ENCODE results near the gene ZDHHC9.

ZDHHC9 gene

GRCh38 chrX:129787336-129788055 lies 56.2 kb downstream of the ZDHHC9 start:
- no peaks in the 10 kb centered on the region for H3K9me3 ChIP-seq
- H3K36me3 ChIP-seq (replicated peaks) = no peaks in the 10 kb centered on the region
- in situ Hi-C loops (cut with MboI; ENCODE audit: low sequenced_read_pairs) = no loop called here
- no peaks in the 10 kb centered on the region for H3K27me3 ChIP-seq (ENCODE audit: low read depth)
- no peak overlapping the region for H3K4me3 ChIP-seq
- DNase-seq (ENCODE audit: low spot score in 2 of 2) = no peak
- no peaks in the 10 kb centered on the region for H3K4me1 ChIP-seq

DNA sequence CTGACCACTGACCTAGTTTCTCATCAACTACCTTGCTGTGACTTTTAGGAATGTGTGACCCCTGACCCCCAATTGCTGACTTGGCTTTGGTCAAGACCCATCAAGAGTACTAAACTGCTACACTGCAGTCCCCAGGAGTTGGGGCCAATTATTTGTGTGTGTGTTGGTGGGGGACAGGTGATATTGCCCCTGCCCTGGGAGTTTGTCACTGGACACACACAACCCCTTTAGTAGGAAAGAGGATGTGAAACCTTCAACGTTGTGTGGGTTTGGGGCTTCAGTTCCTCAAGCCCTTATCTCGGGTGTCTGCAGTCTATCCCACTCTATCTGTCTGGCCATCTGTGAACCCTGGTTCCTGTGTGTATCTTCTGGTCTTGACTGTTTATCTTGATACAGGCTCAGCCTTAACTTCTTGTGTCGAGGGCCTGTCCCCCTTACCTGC lies 57.5 kb downstream of the ZDHHC9 start:
- H3K27me3 ChIP-seq (ENCODE audit: low read depth) = no peaks in the 10 kb centered on the region
- in situ Hi-C loops (cut with MboI; ENCODE audit: low sequenced_read_pairs) = no loop called here
- H3K36me3 ChIP-seq (replicated peaks) = no peaks in the 10 kb centered on the region
- no peaks in the 10 kb centered on the region for H3K9me3 ChIP-seq
- no peak overlapping the region for H3K4me3 ChIP-seq
- DNase-seq (ENCODE audit: low spot score in 2 of 2) = no peak
- H3K4me1 ChIP-seq = no peaks in the 10 kb centered on the region

DNA sequence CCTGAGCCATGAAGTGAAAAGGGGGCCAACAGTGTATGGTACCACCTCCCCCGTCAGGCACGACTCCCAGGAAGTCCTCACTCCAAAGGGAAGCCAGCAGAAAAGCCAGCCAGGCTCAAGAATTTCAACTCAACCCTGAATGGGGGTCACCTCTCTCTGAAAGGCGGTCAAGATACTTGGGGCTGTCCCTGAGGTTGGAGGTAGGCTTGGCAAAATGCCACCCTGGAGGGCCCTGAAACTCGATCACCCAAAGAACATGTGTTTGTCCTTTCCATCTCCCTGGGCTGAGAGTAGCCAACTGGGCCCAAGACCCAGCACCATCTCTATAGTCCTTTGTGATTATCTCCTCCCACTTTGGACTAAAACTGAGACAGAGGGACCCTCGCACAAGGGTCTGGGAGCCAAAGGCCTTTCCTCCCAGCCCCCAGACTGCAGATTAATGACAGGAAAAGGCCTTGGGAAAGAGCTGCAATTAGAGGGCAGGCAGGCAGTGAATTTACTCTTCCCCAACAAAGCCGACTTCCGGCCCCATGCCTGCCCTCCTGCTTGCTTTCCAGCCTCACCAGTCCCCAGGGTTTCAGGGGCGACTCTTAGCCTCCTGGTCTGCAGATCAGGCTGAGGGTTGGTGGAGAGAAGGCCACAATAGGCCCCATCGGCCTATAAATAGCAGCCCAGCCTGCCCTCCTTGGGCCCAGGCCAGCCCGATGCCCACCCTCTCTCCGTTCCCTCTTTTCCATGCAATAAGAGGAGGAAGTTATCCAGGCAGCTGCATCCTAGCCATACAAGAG lies 58.3 kb downstream of the ZDHHC9 start:
- in situ Hi-C loops (cut with MboI; ENCODE audit: low sequenced_read_pairs) = no loop called here
- H3K9me3 ChIP-seq = no peaks in the 10 kb centered on the region
- H3K4me1 ChIP-seq = no peaks in the 10 kb centered on the region
- H3K27me3 ChIP-seq (ENCODE audit: low read depth) = no peaks in the 10 kb centered on the region
- DNase-seq (ENCODE audit: low spot score in 2 of 2) = no peak
- no peak overlapping the region for H3K4me3 ChIP-seq
- H3K36me3 ChIP-seq (replicated peaks) = no peaks in the 10 kb centered on the region

DNA sequence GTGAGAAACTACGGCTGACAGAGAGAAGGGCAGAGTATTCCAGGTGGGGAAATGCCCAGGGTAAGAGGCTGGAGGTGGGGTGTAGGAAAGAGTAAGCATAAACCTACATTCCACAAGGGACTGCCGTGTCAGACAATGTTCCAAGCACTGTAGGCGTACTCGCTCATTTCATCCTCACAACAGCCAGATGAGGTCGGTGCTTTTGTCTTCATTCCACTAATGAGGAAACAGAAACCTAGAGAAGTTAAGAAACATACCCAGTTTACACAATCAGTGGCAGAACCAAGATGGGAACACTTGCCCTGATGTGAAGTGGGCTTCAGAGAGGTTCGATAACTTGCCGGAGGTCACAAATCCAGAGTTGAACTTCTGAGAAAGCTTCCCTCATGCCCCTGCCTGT lies 59.3 kb downstream of the ZDHHC9 start:
- Histone ChIP-seq H3K4me3 (no peak overlapping the region), H3K27me3 (ENCODE audit: low read depth) (no peaks in the 10 kb centered on the region), H3K4me1 (no peaks in the 10 kb centered on the region), H3K9me3 (no peaks in the 10 kb centered on the region), H3K36me3 (replicated peaks) (no peaks in the 10 kb centered on the region)
- in situ Hi-C loops (cut with MboI; ENCODE audit: low sequenced_read_pairs) = no loop called here
- DNase-seq (ENCODE audit: low spot score in 2 of 2) = no peak

DNA sequence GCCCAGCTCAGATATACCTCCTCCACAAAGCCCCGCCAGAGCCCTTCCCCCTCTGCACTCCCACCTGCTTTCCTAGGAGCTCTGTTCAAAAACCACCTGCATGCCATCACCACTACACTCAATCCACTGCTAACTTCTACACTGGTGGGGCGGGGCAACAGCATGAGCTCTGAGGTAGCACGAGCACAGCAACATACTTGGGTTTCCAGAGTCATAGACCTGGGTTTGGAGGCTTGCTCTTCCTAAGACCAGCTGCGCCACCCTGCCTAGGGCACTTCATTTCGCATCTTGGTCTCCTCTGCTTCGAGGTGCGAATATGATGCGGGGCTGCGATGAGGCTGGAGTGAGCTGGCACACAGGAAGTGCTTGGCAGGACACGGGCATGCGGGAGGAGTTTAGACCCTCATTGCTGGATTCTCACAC lies 60.4 kb downstream of the ZDHHC9 start:
- no peaks in the 10 kb centered on the region for H3K9me3 ChIP-seq
- H3K4me1 ChIP-seq = no peaks in the 10 kb centered on the region
- no peaks in the 10 kb centered on the region for H3K36me3 ChIP-seq (replicated peaks)
- H3K27me3 ChIP-seq (ENCODE audit: low read depth) = no peaks in the 10 kb centered on the region
- no peak overlapping the region for H3K4me3 ChIP-seq
- in situ Hi-C loops (cut with MboI; ENCODE audit: low sequenced_read_pairs) = no loop called here
- DNase-seq (ENCODE audit: low spot score in 2 of 2) = no peak

DNA sequence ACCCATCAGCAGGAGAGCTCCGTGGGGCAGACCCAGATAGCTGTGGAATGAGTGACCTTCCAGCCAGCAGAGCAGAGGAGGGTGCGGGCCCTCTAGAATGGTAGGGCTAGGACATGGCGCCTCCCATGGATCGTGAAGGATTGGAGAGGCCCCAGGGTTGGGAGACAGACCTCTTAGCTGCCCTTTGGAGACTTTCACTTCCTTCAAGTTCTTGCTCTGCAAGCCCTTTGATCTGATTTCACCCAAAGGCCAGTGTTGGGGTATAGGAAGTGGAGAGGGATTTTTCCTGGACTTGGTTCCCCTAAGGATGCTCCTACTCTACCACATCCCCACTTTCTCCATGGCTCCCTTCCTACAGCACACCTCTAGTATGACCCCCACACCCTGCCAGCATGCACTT lies 61.0 kb downstream of the ZDHHC9 start:
- Histone ChIP-seq H3K4me1 (no peaks in the 10 kb centered on the region), H3K27me3 (ENCODE audit: low read depth) (no peaks in the 10 kb centered on the region), H3K4me3 (no peak overlapping the region), H3K9me3 (no peaks in the 10 kb centered on the region), H3K36me3 (replicated peaks) (no peaks in the 10 kb centered on the region)
- in situ Hi-C loops (cut with MboI; ENCODE audit: low sequenced_read_pairs) = no loop called here
- DNase-seq (ENCODE audit: low spot score in 2 of 2) = no peak

DNA sequence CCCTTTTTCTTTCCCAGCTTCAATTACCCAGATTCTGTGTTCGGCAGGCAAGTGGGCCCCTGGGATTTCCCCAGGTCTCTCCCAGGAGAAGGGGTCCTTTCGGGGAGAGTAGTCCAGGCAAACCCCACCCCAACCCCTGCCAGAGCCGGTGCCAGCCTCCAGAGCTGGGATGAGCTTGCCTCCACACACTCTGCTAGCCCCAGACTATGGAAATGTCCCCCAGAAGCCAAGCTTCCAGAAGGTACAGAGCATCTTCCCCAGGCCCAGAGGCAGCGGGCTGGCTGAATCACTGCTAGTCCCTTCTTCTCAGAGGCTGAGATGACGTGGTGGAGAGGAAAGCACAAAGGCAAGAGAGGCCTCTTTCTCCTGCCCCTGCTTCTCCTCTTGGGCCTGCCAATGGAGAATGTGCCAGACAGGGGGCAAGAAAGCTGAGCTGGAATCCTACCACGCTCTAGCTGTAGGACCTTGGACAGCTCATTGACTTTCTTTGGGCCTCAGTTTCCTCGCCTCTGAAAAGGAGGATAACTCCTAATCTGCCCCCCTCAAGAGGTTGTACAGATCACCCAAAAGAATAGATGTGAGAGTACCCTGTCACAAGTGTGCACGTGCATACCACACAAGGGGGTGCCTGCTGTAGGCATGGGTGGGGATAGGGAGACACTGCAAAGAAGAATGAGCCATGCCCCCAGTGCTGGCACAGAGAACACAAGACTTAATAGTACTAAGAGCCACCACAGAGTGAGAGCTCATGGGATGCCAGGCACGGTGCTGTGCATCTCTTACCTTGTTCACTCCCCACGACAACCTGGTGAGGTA lies 61.8 kb downstream of the ZDHHC9 start:
- in situ Hi-C loops (cut with MboI; ENCODE audit: low sequenced_read_pairs) = no loop called here
- H3K4me3 ChIP-seq = no peak overlapping the region
- no peaks in the 10 kb centered on the region for H3K27me3 ChIP-seq (ENCODE audit: low read depth)
- H3K4me1 ChIP-seq = no peaks in the 10 kb centered on the region
- H3K36me3 ChIP-seq (replicated peaks) = no peaks in the 10 kb centered on the region
- no peak for DNase-seq (ENCODE audit: low spot score in 2 of 2)
- H3K9me3 ChIP-seq = no peaks in the 10 kb centered on the region

DNA sequence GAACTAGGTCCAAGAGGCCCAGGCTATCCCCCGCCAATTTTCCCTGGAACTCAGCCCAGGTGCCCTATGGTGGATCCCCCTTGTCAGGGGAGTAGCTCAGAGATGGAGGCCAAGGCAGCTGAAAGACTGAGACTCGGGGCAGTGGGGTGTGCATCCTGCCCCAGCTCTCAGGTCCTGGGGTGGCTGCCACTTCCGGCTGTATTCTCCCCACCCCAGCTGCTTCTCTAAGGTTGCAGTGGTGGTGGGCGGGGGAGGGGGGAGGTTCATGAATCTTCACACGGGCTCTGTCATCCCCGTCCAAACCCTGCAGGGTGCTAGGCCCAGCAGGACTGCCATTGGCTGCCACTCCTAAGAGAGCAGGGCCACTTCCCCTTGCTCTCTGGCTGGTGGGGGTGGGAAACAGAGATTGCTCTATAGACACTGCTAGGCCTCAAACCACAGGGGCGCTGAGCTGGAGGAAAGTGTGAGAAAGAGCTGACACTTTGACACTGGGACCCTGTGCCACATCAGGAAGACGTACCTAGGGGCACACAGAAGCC lies 62.5 kb downstream of the ZDHHC9 start:
- DNase-seq (ENCODE audit: low spot score in 2 of 2) = no peak

DNA sequence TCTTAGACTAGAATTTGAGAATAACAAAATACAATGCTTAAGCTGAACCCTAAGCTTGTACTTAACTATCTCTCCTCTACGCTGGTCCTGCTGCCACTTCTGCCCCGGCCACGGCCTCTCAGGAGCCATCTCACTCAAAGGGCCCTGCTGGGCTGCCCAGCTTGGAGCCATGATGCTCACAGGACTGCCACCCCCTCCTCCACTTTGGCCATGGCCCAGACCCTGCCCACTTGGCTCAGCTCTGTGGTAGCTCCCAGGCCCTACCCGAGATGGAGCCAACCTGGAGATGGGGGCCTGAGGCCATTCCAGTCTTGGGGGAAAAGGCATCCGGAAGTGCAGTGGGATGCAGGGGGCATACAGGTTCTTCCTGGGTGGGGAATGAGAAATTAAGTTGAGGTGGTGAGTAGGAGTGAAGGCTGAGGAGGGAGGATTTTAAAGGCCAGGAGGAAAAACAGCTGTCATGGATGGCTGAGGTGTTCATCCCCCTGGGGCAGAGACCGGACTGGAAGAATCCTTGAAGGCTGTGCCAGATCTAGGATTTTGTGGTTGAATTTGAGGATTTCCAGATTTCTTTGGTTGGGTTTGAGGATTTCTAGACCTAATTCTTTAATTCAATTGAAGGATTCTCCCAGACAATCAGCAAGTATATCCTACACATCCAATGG lies 63.1 kb downstream of the ZDHHC9 start:
- no peak for DNase-seq (ENCODE audit: low spot score in 2 of 2)
- Histone ChIP-seq H3K36me3 (replicated peaks) (no peaks in the 10 kb centered on the region), H3K9me3 (no peaks in the 10 kb centered on the region), H3K4me3 (no peak overlapping the region), H3K27me3 (ENCODE audit: low read depth) (no peaks in the 10 kb centered on the region), H3K4me1 (no peaks in the 10 kb centered on the region)
- in situ Hi-C loops (cut with MboI; ENCODE audit: low sequenced_read_pairs) = no loop called here

More for the DNA sequence above, 62.5 kb downstream of the ZDHHC9 start:
- in situ Hi-C loops (cut with MboI; ENCODE audit: low sequenced_read_pairs) = no loop called here
- H3K4me3 ChIP-seq = no peak overlapping the region
- H3K36me3 ChIP-seq (replicated peaks) = no peaks in the 10 kb centered on the region
- no peaks in the 10 kb centered on the region for H3K4me1 ChIP-seq
- H3K9me3 ChIP-seq = no peaks in the 10 kb centered on the region
- no peaks in the 10 kb centered on the region for H3K27me3 ChIP-seq (ENCODE audit: low read depth)

- Histone ChIP-seq H3K4me1 (no peaks in the 10 kb centered on the region), H3K36me3 (replicated peaks) (no peaks in the 10 kb centered on the region), H3K27me3 (ENCODE audit: low read depth) (no peaks in the 10 kb centered on the region), H3K9me3 (no peaks in the 10 kb centered on the region), H3K4me3 (no peak within 1 kb of the TSS)
- in situ Hi-C loops (cut with MboI; ENCODE audit: low sequenced_read_pairs) = no loop called here
- no peak for DNase-seq (ENCODE audit: low spot score in 2 of 2)
Measured at GRCh38 chrX:129779747-129780146, 63.9 kb downstream of the ZDHHC9 start, which contains the start of gene SASH3. Gene SASH3 (plus strand): TSS chrX:129779949. CDS start chrX:129780098, 149 bp downstream.

DNA sequence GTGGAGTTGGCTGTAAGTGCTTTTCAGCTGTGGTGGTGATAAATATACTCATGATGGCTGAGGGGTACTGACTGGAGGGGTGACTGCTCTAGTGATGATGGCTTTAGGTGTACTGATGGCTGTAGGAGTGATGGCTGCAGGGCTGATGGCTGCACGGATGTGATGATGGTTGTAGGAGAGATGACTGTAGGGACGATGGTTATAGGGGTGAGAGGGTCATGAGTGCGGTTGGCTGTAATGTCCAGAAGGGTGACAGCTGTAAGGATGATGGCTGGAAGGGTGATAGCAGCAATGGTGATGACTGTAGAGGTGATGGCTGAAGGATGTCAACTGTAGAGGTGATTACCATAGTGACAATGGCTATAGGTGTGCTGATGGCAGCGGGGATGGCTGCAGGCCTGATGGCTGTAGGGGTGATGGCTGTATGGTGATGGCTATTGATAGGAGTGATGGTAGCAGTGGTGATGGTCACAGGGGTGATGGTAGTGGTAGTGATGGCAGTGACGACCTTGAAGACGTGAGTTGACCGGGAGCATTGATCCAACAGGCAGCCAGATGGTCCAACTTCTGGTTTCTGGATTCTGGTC lies 64.5 kb downstream of the ZDHHC9 start:
- no peaks in the 10 kb centered on the region for H3K36me3 ChIP-seq (replicated peaks)
- DNase-seq (ENCODE audit: low spot score in 2 of 2) = no peak
- no peaks in the 10 kb centered on the region; the same call in 1 of the 2 replicates for H3K4me1 ChIP-seq
- H3K9me3 ChIP-seq = no peaks in the 10 kb centered on the region
- in situ Hi-C loops (cut with MboI; ENCODE audit: low sequenced_read_pairs) = no loop called here
- no peak overlapping the region for H3K4me3 ChIP-seq
- no peaks in the 10 kb centered on the region for H3K27me3 ChIP-seq (ENCODE audit: low read depth)

DNA sequence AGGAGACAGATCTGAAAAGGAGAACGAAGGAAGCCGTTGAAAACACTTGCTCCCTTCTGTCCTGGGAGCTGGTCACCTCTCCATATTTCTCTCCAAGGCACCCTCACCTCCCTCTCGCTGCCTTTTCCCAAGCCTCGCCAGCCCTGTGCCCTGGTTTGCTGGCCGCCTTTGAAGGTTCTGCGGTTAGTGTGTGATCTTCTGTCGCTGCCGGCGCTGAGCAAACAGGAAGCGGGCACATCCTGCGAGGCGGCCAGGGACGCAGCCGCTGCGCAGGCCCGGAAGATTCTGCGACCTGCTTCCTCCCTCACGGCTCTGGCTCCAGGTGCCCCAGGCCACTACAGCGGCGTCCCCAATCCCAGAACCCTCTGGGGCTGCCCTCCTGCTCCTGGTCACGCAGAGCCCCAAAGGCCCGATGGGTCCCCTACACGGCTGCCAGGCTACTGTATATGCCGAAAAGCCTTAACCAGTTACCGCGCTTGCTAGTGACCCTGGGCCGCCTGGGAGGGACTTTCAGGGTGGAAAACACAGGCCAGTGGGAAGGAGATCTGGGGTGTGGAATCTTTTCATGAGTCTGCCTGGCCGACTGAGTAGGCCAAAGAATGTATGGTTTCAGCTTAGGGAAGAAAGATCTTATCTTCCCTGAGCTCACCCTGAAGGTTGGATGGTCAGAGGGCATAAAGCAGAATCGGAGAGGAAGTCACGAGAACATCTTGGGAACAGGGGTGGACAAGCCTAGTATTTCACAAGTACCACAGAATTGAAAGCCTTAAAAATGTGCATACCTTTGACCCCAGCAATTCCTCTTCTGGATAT lies 66.3 kb downstream of the ZDHHC9 start:
- DNase-seq (ENCODE audit: low spot score in 2 of 2) = no peak
- Histone ChIP-seq H3K27me3 (ENCODE audit: low read depth) (no peaks in the 10 kb centered on the region), H3K4me1 (no peaks in the 10 kb centered on the region; the same call in 1 of the 2 replicates), H3K36me3 (replicated peaks) (no peaks in the 10 kb centered on the region), H3K9me3 (no peaks in the 10 kb centered on the region), H3K4me3 (no peak overlapping the region)
- in situ Hi-C loops (cut with MboI; ENCODE audit: low sequenced_read_pairs) = no loop called here
